RWPE2 (cell line): ENCODE measurements around the gene IL17RC.

Source experiments
- ATAC-seq: fragments of 200-7000 bp; cut with Tn5 transposase; 3 replicates; pipeline ENCODE4 v1.9.1; 2021; ENCODE audit warnings: low read depth
- DNase-seq: peaks from one replicate; pipeline ENCODE4 v3.0.0-alpha.2; 2020; ENCODE audit warnings: low spot score
- H3K27ac ChIP-seq: fragments of 450-650 bp; 2 replicates; pipeline ENCODE4 v1.5.1; 2017; ENCODE audit warnings: mild to moderate bottlenecking; ENCODE audit not compliant: poor library complexity, severe bottlenecking
- H3K27me3 ChIP-seq: fragments of 250-450 bp; sonication (Bioruptor Pico); 2 replicates; pipeline ENCODE4 v1.5.1; 2021; ENCODE audit warnings: mild to moderate bottlenecking, moderate library complexity; ENCODE audit not compliant: insufficient read depth, poor library complexity, severe bottlenecking
- H3K36me3 ChIP-seq: fragments of 250-450 bp; sonication (Bioruptor Pico); 2 replicates; pipeline ENCODE4 v1.5.1; 2020; ENCODE audit warnings: low read depth, mild to moderate bottlenecking, moderate library complexity
- H3K4me1 ChIP-seq: fragments of 250-450 bp; sonication (Bioruptor Pico); 2 replicates; pipeline ENCODE4 v1.5.1; 2021; ENCODE audit warnings: mild to moderate bottlenecking, moderate library complexity; ENCODE audit not compliant: insufficient read depth, poor library complexity, severe bottlenecking
- H3K4me3 ChIP-seq: fragments of 250-450 bp; sonication (Bioruptor Pico); 2 replicates; pipeline ENCODE4 v1.5.1; 2021; ENCODE audit warnings: mild to moderate bottlenecking, moderate library complexity; ENCODE audit not compliant: severe bottlenecking
- H3K9me3 ChIP-seq: fragments of 250-450 bp; sonication (Bioruptor Pico); 2 replicates; pipeline ENCODE4 v1.5.1; 2021; ENCODE audit warnings: mild to moderate bottlenecking, moderate library complexity; ENCODE audit not compliant: severe bottlenecking
- CTCF ChIP-seq: fragments of 450-650 bp; IDR thresholded peaks from one replicate; pipeline ENCODE4 v1.5.1; 2017; ENCODE audit warnings: mild to moderate bottlenecking, moderate library complexity; ENCODE audit not compliant: poor library complexity, severe bottlenecking

IL17RC gene

GRCh38 chr3:9881441-9881840 lies 35.5 kb upstream of the IL17RC start:
- Histone ChIP-seq H3K4me3 (no peak overlapping the region), H3K27me3 (no peaks in the 10 kb centered on the region), H3K9me3 (no peaks in the 10 kb centered on the region), H3K27ac (no peak overlapping the region), H3K36me3 (no peaks in the 10 kb centered on the region), H3K4me1 (peaks cover 17% of the 10 kb centered on the region)
- DNase-seq: no peak
- no peak for ATAC-seq
- TF ChIP-seq CTCF: no peak

DNA sequence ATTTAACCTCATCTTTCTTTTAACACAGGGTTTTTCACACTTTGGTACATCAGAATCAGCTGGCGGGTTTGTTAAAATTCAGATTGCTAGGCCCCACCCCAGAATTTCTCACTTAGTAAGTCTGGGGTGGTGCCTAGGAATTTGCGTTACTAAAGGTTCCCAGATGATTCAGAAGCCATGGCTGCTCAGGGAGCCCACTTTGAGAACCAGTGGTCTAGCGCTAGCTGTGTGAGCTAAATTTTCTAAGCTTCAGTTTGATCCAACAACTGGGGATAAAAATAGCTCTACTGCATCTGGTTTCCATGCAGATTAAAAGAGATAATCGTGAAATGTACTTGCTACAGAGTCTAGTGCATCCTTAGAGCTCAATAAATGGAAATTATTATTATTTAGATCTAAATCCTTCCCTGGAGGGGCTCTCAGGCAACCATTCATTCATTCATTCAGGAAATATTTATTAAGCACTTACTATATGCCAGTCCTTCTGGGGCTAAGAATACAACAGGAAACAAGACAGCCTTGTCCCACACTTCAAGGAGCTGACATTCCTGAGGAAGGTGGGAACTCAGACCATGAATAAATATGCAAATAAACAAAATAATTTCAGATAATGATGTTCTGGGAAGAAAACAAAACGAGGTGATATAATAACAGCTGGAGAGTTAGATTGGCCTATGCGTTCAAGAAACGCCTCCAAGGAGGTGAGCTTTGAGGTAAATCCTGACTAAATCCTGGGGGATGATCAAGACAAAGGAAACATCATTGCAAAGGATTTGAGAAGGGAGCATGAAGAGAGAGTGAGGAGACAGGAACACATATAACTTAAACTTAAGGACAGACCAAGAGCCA lies 33.0 kb upstream of the IL17RC start:
- ATAC-seq: peak; percentile 9; the same call in 1 of the 3 replicates
- H3K36me3 ChIP-seq: no peaks in the 10 kb centered on the region
- TF ChIP-seq CTCF: no peak
- no peaks in the 10 kb centered on the region for H3K9me3 ChIP-seq
- peaks cover 17% of the 10 kb centered on the region for H3K4me1 ChIP-seq
- H3K27ac ChIP-seq: peak overlapping the region; percentile 98
- H3K4me3 ChIP-seq: no peak overlapping the region
- no peaks in the 10 kb centered on the region for H3K27me3 ChIP-seq
- no peak for DNase-seq

- Histone ChIP-seq H3K27ac (peak overlapping the region; percentile 98), H3K27me3 (no peaks in the 10 kb centered on the region), H3K9me3 (no peaks in the 10 kb centered on the region), H3K4me1 (peaks cover 17% of the 10 kb centered on the region), H3K36me3 (no peaks in the 10 kb centered on the region), H3K4me3 (no peak overlapping the region)
- TF ChIP-seq CTCF: peak; percentile 17
- DNase-seq (no peak), ATAC-seq (peak; percentile 99)
These were observed 32.2 kb upstream of the IL17RC start for GRCh38 chr3:9884555-9885165.

DNA sequence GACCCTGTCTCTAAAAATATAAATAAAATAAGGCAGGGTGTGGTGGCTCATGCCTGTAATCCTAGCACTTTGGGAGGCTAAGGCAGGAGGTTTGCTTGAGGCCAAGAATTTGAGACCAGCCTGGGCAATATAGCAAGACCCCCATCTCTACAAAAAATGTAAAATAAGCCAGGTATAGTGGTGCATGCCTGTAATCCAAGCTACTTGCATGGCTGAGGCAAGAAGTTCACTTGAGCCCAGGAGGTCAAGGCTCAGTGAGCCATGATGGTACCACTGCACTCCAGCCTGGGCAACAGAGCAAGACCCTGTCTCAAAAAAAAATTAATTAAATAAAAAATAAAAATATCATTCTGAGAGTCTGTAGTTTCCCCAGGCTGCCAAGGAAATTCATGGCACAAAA lies 30.6 kb upstream of the IL17RC start:
- no peak for TF ChIP-seq CTCF
- Histone ChIP-seq H3K4me1 (peaks cover 17% of the 10 kb centered on the region), H3K36me3 (no peaks in the 10 kb centered on the region), H3K27ac (peak overlapping the region; percentile 98), H3K27me3 (no peaks in the 10 kb centered on the region), H3K9me3 (no peaks in the 10 kb centered on the region), H3K4me3 (no peak overlapping the region)
- DNase-seq (no peak), ATAC-seq (no peak)

- no peak for ATAC-seq
- Histone ChIP-seq H3K4me3 (no peak overlapping the region), H3K9me3 (no peaks in the 10 kb centered on the region), H3K27me3 (no peaks in the 10 kb centered on the region), H3K36me3 (peaks cover 11% of the 10 kb centered on the region), H3K4me1 (peaks cover 22% of the 10 kb centered on the region), H3K27ac (no peak overlapping the region)
- no peak for TF ChIP-seq CTCF
- DNase-seq: no peak
These were observed 29.4 kb upstream of the IL17RC start for GRCh38 chr3:9887480-9887879.
